ENCODE data around the gene LGSN.
"Not testable (repeated sequence)": the region's sequence is repeated elsewhere in the genome, so short reads cannot be mapped to it uniquely, and the experiment has no call there.

The LGSN gene

DNA sequence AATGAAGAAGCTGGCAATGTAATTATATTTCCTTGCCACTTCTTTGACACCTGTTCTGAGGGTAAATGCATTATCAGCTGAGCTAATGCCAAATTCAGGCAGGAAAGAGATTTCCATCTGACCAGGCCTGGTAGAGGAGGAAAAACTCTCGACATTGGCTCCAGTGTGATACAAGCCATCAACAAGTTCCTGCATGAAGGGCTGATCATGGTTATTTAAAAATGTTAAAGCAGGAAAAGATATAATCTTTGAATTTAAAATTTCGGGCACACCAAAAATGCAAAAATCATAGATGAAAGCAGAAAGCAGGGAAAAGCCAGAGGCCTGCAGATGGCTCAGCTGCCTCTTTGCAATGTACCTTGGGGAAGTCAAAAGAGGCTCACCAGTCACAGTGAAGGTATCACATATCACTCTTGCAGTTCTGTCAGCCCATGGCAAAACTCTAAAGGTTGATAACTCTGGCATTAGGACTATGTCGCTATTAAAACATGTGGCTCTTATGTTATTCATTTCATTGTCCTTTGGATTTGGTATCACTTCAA lies 39.1 kb downstream of the LGSN start:
- no peak overlapping the region for H3K4me3 Mint-ChIP-seq
- no peak overlapping the region for H3K27ac Mint-ChIP-seq
- no peaks in the 10 kb centered on the region for H3K36me3 Mint-ChIP-seq (ENCODE audit: low read depth)
- H3K4me1 Mint-ChIP-seq (ENCODE audit: low read depth) = no peaks in the 10 kb centered on the region
- no peaks in the 10 kb centered on the region for H3K27me3 Mint-ChIP-seq (ENCODE audit: low read depth)
- H3K9me3 Mint-ChIP-seq = no peaks in the 10 kb centered on the region

DNA sequence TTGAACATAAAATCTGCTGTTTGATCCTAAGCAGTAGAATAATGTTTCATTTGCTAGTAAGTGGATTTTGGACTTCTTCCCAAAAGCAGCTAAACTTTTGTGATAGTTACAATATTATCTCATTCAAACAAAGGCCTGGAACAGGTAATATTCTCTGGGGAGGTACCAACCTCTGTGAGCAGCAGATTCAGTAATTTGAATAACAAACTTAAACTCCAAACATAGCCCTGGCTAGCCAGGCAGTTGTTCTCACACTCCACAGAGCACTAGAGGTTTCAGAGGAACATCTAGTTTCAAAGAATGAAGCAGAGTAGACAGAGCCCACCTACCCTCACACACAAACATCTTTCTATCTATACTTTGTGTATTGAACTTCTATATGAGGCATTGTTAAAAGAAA lies 40.9 kb downstream of the LGSN start:
- H3K27me3 Mint-ChIP-seq (ENCODE audit: low read depth) = no peaks in the 10 kb centered on the region
- no peaks in the 10 kb centered on the region for H3K36me3 Mint-ChIP-seq (ENCODE audit: low read depth)
- H3K4me3 Mint-ChIP-seq = no peak overlapping the region
- no peaks in the 10 kb centered on the region for H3K9me3 Mint-ChIP-seq
- no peak overlapping the region for H3K27ac Mint-ChIP-seq
- H3K4me1 Mint-ChIP-seq (ENCODE audit: low read depth) = no peaks in the 10 kb centered on the region

- Mint-ChIP-seq H3K4me3 (no peak overlapping the region), H3K9me3 (no peaks in the 10 kb centered on the region), H3K36me3 (ENCODE audit: low read depth) (no peaks in the 10 kb centered on the region), H3K27me3 (ENCODE audit: low read depth) (no peaks in the 10 kb centered on the region), H3K4me1 (ENCODE audit: low read depth) (no peaks in the 10 kb centered on the region), H3K27ac (no peak overlapping the region)
Observed at GRCh38 chr6:63275953-63276352, 43.8 kb downstream of the LGSN start.

GRCh38 chr6:63274795-63275430 lies 44.9 kb downstream of the LGSN start:
- H3K4me1 Mint-ChIP-seq (ENCODE audit: low read depth) = not testable (repeated sequence)

DNA sequence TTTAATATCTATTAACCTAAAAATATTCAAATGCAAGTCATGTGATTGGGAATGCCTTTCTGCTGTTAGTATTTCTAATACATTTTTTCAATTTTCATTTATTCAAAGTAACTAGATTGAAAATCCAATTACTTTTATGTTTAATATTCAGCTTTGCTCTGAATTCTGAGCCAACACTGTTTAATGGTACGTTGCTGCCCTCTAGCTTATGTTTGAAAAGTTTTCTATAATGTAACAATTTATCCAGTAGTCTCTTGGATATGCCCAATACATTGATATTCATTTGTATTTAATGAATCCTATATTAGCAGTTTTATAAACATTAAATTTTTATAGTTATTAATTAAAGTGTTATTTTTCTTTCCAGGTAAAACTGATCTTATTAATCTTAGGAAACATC lies 47.4 kb downstream of the LGSN start:
- no peak overlapping the region for H3K27ac Mint-ChIP-seq
- H3K27me3 Mint-ChIP-seq (ENCODE audit: low read depth) = no peaks in the 10 kb centered on the region
- no peaks in the 10 kb centered on the region for H3K4me1 Mint-ChIP-seq (ENCODE audit: low read depth)
- no peaks in the 10 kb centered on the region for H3K9me3 Mint-ChIP-seq
- no peak overlapping the region for H3K4me3 Mint-ChIP-seq
- H3K36me3 Mint-ChIP-seq (ENCODE audit: low read depth) = no peaks in the 10 kb centered on the region

More at GRCh38 chr6:63274795-63275430, 44.9 kb downstream of the LGSN start:
- not testable (repeated sequence) for H3K36me3 Mint-ChIP-seq (ENCODE audit: low read depth); H3K27me3 Mint-ChIP-seq (ENCODE audit: low read depth); H3K9me3 Mint-ChIP-seq; H3K4me3 Mint-ChIP-seq; H3K27ac Mint-ChIP-seq

GRCh38 chr6:63269470-63269869 lies 50.3 kb downstream of the LGSN start:
- Mint-ChIP-seq H3K36me3 (ENCODE audit: low read depth) (no peaks in the 10 kb centered on the region), H3K27ac (no peak overlapping the region), H3K4me1 (ENCODE audit: low read depth) (no peaks in the 10 kb centered on the region), H3K9me3 (no peaks in the 10 kb centered on the region), H3K4me3 (no peak overlapping the region), H3K27me3 (ENCODE audit: low read depth) (no peaks in the 10 kb centered on the region)

GRCh38 chr6:63268574-63268973 lies 51.2 kb downstream of the LGSN start:
- no peak overlapping the region for H3K27ac Mint-ChIP-seq
- H3K4me3 Mint-ChIP-seq = no peak overlapping the region
- H3K9me3 Mint-ChIP-seq = no peaks in the 10 kb centered on the region
- no peaks in the 10 kb centered on the region for H3K4me1 Mint-ChIP-seq (ENCODE audit: low read depth)
- no peaks in the 10 kb centered on the region for H3K27me3 Mint-ChIP-seq (ENCODE audit: low read depth)
- H3K36me3 Mint-ChIP-seq (ENCODE audit: low read depth) = no peaks in the 10 kb centered on the region

GRCh38 chr6:63267828-63268227 lies 52.0 kb downstream of the LGSN start:
- H3K4me1 Mint-ChIP-seq (ENCODE audit: low read depth) = no peaks in the 10 kb centered on the region
- H3K9me3 Mint-ChIP-seq = no peaks in the 10 kb centered on the region
- no peaks in the 10 kb centered on the region for H3K27me3 Mint-ChIP-seq (ENCODE audit: low read depth)
- no peak overlapping the region for H3K4me3 Mint-ChIP-seq
- H3K36me3 Mint-ChIP-seq (ENCODE audit: low read depth) = no peaks in the 10 kb centered on the region
- no peak overlapping the region for H3K27ac Mint-ChIP-seq

- no peaks in the 10 kb centered on the region for H3K27me3 Mint-ChIP-seq (ENCODE audit: low read depth)
- H3K36me3 Mint-ChIP-seq (ENCODE audit: low read depth) = no peaks in the 10 kb centered on the region
- H3K9me3 Mint-ChIP-seq = no peaks in the 10 kb centered on the region
- H3K4me3 Mint-ChIP-seq = no peak overlapping the region
- H3K4me1 Mint-ChIP-seq (ENCODE audit: low read depth) = no peaks in the 10 kb centered on the region
- H3K27ac Mint-ChIP-seq = no peak overlapping the region
Observed at GRCh38 chr6:63267046-63267445, 52.7 kb downstream of the LGSN start.

- H3K27ac Mint-ChIP-seq = no peak overlapping the region
- no peaks in the 10 kb centered on the region for H3K27me3 Mint-ChIP-seq (ENCODE audit: low read depth)
- no peaks in the 10 kb centered on the region for H3K9me3 Mint-ChIP-seq
Observed at GRCh38 chr6:63263444-63263843, 56.3 kb downstream of the LGSN start.

DNA sequence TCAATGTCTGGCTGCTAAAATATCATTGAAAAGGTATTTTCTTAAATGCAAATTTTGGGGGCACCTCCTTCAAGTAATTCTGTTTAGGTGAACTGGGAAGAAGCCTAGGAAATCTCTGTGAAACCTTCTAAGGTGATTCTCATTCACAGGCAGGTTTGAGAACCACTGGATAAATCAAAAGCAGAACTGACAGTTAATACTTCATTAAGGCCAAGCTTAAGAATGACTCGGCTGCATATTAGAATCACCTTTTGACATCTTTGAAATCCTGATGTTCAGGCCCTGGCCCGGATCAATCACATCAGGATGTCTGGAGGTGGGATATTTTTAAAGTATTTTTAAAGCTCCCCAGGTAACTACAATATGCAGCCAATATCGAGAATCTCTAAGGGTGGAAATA lies 58.0 kb downstream of the LGSN start:
- Mint-ChIP-seq H3K27ac (no peak overlapping the region), H3K4me1 (ENCODE audit: low read depth) (no peaks in the 10 kb centered on the region), H3K9me3 (no peaks in the 10 kb centered on the region), H3K36me3 (ENCODE audit: low read depth) (no peaks in the 10 kb centered on the region), H3K4me3 (no peak overlapping the region), H3K27me3 (ENCODE audit: low read depth) (no peaks in the 10 kb centered on the region)

More at GRCh38 chr6:63263444-63263843, 56.3 kb downstream of the LGSN start:
- no peaks in the 10 kb centered on the region for H3K36me3 Mint-ChIP-seq (ENCODE audit: low read depth)
- no peak overlapping the region for H3K4me3 Mint-ChIP-seq
- H3K4me1 Mint-ChIP-seq (ENCODE audit: low read depth) = no peaks in the 10 kb centered on the region

- Mint-ChIP-seq H3K9me3 (no peaks in the 10 kb centered on the region), H3K27ac (no peak overlapping the region), H3K27me3 (ENCODE audit: low read depth) (no peaks in the 10 kb centered on the region), H3K4me3 (no peak overlapping the region), H3K4me1 (ENCODE audit: low read depth) (no peaks in the 10 kb centered on the region), H3K36me3 (ENCODE audit: low read depth) (no peaks in the 10 kb centered on the region)
Observed at GRCh38 chr6:63259153-63259552, 60.6 kb downstream of the LGSN start.

DNA sequence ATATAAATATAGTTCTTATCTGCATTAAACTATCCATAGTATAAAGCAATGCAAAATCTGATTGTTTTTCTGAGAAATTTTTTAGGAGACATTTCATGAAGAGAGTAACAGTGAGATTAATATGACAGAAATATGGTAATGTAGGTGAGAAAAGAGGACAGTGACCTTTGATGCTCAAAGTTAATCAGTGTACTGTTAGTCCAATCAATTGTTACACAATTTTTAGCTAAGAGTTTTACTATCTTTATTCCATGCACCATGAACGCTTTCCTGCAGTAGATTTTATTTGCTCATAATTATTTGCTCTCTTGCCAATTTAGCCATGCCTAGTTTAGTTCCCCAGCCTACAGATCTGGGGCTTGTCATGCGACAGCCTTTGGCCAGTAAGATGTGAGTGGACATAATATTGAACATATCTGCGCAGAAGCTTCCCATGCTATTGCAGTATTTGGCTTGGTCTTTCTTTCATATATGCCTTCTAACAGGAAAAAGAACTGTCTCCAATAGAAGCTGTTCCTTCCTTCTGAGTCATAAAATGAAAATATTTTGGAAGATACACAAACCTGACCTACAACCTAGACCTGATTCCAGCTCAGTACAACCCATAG lies 69.8 kb downstream of the LGSN start:
- Mint-ChIP-seq H3K27ac (no peak overlapping the region), H3K4me3 (no peak overlapping the region), H3K4me1 (ENCODE audit: low read depth) (no peaks in the 10 kb centered on the region), H3K36me3 (ENCODE audit: low read depth) (no peaks in the 10 kb centered on the region), H3K27me3 (ENCODE audit: low read depth) (no peaks in the 10 kb centered on the region), H3K9me3 (no peaks in the 10 kb centered on the region)

DNA sequence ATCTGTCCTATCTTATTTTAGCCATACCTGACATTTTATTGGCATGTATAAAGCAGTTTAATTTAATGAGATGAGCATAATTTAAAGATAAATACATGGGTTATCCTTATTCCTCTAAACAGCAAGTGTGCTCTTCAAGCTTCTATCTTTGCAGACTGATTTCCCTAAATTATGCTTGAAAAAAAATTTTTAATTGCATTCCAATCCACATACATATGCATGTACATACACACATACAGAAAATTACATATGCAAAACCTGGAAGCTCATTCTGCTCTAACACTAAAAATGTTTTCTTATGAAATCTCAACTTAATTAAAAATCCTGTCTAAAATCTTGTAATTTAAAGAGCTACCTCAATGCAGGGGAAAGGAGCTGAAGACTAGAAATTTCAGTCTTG lies 73.2 kb downstream of the LGSN start:
- no peaks in the 10 kb centered on the region for H3K36me3 Mint-ChIP-seq (ENCODE audit: low read depth)
- no peak overlapping the region for H3K4me3 Mint-ChIP-seq
- no peaks in the 10 kb centered on the region for H3K27me3 Mint-ChIP-seq (ENCODE audit: low read depth)
- H3K9me3 Mint-ChIP-seq = no peaks in the 10 kb centered on the region
- H3K27ac Mint-ChIP-seq = no peak overlapping the region
- H3K4me1 Mint-ChIP-seq (ENCODE audit: low read depth) = no peaks in the 10 kb centered on the region

DNA sequence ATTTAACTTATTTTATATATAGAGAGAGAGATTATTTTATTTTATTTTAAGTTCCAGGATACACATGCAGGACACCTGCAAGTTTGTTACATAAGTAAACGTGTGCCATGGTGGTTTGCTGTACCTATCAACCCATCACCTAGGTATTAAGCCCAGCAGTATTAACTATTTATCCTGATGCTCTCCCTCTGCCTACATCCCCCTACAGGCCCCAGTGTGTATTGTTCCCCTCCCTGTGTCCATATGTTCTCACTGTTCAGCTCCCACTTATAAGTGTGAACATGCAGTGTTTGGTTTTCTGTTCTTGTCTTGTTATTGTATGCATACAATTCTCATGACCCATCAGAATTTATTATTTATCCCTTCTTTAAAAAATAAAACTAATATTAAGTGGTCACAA lies 73.9 kb downstream of the LGSN start:
- Mint-ChIP-seq H3K27me3 (ENCODE audit: low read depth) (no peaks in the 10 kb centered on the region), H3K4me3 (no peak overlapping the region), H3K36me3 (ENCODE audit: low read depth) (no peaks in the 10 kb centered on the region), H3K27ac (no peak overlapping the region), H3K4me1 (ENCODE audit: low read depth) (no peaks in the 10 kb centered on the region), H3K9me3 (no peaks in the 10 kb centered on the region)

Data from T-helper 1 cell treated with Interleukin-12 subunit alpha and Interleukin-12 subunit beta and Interleukin-4 antibody, amounts not matched to agents 30 μg/mL and 1 μg/mL, for 36 hours (primary cell).